MCF 10A (cell line): ENCODE measurements around the gene FGD2. TPM values are rescaled to one million over a fixed set of nuclear protein-coding genes. Genes with fewer than 3 reads are reported as not detected.

Experiments used
- BruUV-seq: library from RNA; stranded (reverse); fragments of 400-500 nt; replicated peaks from 2 replicates; lab custom pipeline; 2021; lab: Mats Ljungman, UMichigan
- CTCF ChIA-PET: fragments of 300-600 bp; sonication (Branson Sonifier 250); formaldehyde crosslinking; extraction: SDS; loops from one replicate; lab custom pipeline; 2021; ENCODE audit warnings: antibody characterized with exemption, inconsistent platforms; lab: Yijun Ruan, JAX
- POLR2A ChIA-PET: fragments of 300-600, 350-650 bp; sonication (Branson Sonifier 250); formaldehyde crosslinking; extraction: SDS; loops from one replicate; lab custom pipeline; 2020; ENCODE audit warnings: antibody characterized with exemption, inconsistent platforms; lab: Yijun Ruan, JAX
- DNase-seq: peaks from one replicate; pipeline ENCODE4 v3.0.0-alpha.2; 2018; ENCODE audit not compliant: unreplicated experiment
- H3K27ac Mint-ChIP-seq: one replicate; pipeline ENCODE4 v1.8.0; 2022; ENCODE audit warnings: mild to moderate bottlenecking, low read depth, mixed read lengths; ENCODE audit not compliant: unreplicated experiment
- H3K27me3 Mint-ChIP-seq: one replicate; pipeline ENCODE4 v1.8.0; 2022; ENCODE audit warnings: mixed read lengths; ENCODE audit not compliant: insufficient read depth, unreplicated experiment
- H3K36me3 Mint-ChIP-seq: one replicate; pipeline ENCODE4 v1.8.0; 2022; ENCODE audit warnings: mild to moderate bottlenecking, moderate library complexity, mixed read lengths; ENCODE audit not compliant: insufficient read depth, unreplicated experiment
- H3K4me1 Mint-ChIP-seq: one replicate; pipeline ENCODE4 v1.8.0; 2022; ENCODE audit warnings: mixed read lengths; ENCODE audit not compliant: insufficient read depth, unreplicated experiment
- H3K4me3 Mint-ChIP-seq: one replicate; pipeline ENCODE4 v1.8.0; 2022; ENCODE audit warnings: mild to moderate bottlenecking, moderate library complexity, mixed read lengths; ENCODE audit not compliant: unreplicated experiment
- H3K9me3 Mint-ChIP-seq: one replicate; pipeline ENCODE4 v1.8.0; 2022; ENCODE audit warnings: mixed read lengths; ENCODE audit not compliant: unreplicated experiment
- intact Hi-C: fragments of 100-400 bp; cut with micrococcal nuclease; formaldehyde crosslinking; loops from 2 replicates; pipeline ENCODE4 v1.14.1; 2022
- total RNA-seq: library from RNA; stranded (reverse); gene quantifications from 2 replicates; pipeline ENCODE4 v1.2.3, GENCODE V29; 2022
- TF ChIP-seq, protein P1 (sequence below): fragments of 200-600 bp; IDR thresholded peaks from one replicate; pipeline ENCODE4 v1.8.0; 2022; ENCODE audit warnings: antibody characterized with exemption, mild to moderate bottlenecking; ENCODE audit not compliant: unreplicated experiment

The FGD2 gene
- total RNA-seq, 1 experiment from 2014 or later: not detected

DNA sequence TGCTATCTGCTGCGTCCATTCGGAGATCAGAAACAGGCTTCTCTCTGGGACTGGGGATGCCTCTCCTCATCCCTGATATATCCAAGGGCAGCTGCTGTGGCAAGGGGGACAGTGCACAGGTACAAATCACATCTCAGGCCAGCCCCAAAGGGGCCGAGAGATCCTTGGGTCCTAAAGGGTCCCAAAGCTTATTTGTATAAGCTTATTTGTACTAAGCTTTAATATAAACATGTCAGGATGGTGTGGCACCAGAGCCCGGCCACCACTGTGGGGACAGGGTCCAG is 45.3 kb downstream of the FGD2 start:
- Mint-ChIP-seq H3K4me1 (peaks cover 17% of the 10 kb centered on the region), H3K27me3 (no peaks in the 10 kb centered on the region), H3K9me3 (no peaks in the 10 kb centered on the region), H3K27ac (no peak overlapping the region), H3K4me3 (no peak overlapping the region), H3K36me3 (no peaks in the 10 kb centered on the region)
- BruUV-seq: no TSS peak
- POLR2A ChIA-PET: interaction anchor here (0.7 to 3.1 kb wide), 4 partner anchors 27 to 121 kb away, joined by 3 to 37 read pairs (median 8); no protein-coding TSS in a partner anchor
- CTCF ChIA-PET: interaction anchor here (0.6 to 19.6 kb wide), 24 partner anchors 8 to 294 kb away, joined by 3 to 314 read pairs (median 4); partner anchors contain the start of genes C6orf89 and PIM1
- no peak for DNase-seq
- intact Hi-C loops: loop anchor here (1.0 kb wide), 3 partner anchors 32 to 160 kb away; no protein-coding TSS in a partner anchor
- TF ChIP-seq, protein P1, sequence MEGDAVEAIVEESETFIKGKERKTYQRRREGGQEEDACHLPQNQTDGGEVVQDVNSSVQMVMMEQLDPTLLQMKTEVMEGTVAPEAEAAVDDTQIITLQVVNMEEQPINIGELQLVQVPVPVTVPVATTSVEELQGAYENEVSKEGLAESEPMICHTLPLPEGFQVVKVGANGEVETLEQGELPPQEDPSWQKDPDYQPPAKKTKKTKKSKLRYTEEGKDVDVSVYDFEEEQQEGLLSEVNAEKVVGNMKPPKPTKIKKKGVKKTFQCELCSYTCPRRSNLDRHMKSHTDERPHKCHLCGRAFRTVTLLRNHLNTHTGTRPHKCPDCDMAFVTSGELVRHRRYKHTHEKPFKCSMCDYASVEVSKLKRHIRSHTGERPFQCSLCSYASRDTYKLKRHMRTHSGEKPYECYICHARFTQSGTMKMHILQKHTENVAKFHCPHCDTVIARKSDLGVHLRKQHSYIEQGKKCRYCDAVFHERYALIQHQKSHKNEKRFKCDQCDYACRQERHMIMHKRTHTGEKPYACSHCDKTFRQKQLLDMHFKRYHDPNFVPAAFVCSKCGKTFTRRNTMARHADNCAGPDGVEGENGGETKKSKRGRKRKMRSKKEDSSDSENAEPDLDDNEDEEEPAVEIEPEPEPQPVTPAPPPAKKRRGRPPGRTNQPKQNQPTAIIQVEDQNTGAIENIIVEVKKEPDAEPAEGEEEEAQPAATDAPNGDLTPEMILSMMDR: no peak

DNA sequence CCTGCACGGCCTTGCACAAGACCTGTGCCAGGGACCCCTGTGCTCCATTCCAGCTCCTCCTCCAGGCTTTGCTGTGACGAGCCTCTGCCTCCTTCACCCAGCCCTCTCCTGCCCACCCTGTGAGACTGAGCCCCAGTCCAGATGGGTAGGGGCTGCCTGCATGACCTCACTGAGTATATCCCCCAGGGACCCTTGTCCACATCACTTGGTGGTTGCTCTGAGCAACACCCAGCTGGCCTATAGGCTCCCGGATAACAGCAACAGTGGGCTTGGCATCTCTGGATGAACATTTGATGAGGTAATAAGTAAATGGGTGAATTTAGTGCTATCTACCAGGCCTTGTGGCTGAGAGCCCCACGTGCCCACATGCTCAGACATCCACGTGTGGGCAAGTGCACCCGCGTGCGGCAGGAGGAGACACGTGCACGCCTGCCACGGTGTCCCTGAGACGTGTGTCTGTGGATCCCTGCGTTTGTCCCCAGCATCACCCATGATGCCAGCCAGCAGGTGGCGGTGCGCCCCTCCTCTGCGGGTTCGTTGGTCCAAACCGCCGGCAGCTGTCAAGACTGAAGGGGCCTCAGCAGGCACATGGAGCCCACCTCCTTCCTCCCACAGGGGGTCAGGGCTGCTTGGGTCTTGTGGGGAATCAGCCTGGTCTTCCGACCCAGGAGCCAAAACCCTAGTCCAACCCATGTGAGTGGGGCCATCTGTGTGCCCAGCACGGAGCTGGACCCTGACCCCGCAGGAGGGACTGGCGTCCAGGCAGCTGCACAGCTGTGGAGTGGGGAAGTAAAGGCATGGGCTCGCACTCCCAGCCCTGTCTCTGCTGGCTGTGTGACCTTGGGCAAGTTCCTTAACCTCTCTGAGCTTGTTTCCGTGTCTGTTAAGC is 45.9 kb downstream of the FGD2 start:
- peak; percentile 75 for DNase-seq
- H3K27ac Mint-ChIP-seq: no peak overlapping the region
- TF ChIP-seq, protein P1: peak; percentile 86
- peaks cover 17% of the 10 kb centered on the region for H3K4me1 Mint-ChIP-seq
- CTCF ChIA-PET: interaction anchor here (0.6 to 19.6 kb wide), 32 partner anchors 10 to 288 kb away, joined by 3 to 314 read pairs (median 4); partner anchors contain the start of genes C6orf89 and PIM1
- no peaks in the 10 kb centered on the region for H3K27me3 Mint-ChIP-seq
- BruUV-seq: no TSS peak
- H3K9me3 Mint-ChIP-seq: no peaks in the 10 kb centered on the region
- H3K4me3 Mint-ChIP-seq: no peak overlapping the region
- POLR2A ChIA-PET: interaction anchor here (1.1 to 3.1 kb wide), 4 partner anchors 32 to 120 kb away, joined by 5 to 37 read pairs (median 8); no protein-coding TSS in a partner anchor
- intact Hi-C loops: loop anchor here (1.0 kb wide), 3 partner anchors 33 to 159 kb away; no protein-coding TSS in a partner anchor
- H3K36me3 Mint-ChIP-seq: no peaks in the 10 kb centered on the region

DNA sequence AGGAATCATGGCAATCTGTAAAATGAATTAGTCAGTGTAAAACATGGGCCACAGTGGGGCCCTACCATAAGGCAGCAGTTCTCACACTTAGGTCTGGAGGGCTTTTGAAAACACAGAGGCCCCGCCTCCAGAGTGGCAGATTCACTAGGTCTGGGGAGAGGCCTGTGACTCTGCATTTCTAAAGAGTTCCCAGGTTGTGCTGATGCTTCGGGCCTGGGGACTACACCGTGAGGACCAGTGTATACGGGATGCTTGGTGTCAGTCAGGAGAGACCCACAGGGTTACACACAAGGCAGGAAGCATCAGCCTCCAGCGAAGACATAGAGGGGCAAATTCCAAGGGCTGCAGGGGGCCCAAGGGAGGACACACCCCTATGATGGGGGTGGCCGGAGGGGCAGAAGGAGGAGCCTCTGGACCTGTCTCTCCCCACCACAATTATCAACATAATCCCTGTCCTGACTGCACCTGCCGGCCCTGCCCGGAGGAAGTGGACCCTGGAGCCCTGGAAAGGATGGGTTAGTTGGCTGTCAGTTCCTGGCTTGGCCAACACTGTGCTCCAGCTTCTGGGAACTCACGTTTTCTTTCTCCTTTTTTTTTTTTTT is 46.7 kb downstream of the FGD2 start:
- POLR2A ChIA-PET: interaction anchor here (0.5 to 3.1 kb wide), 5 partner anchors 33 to 376 kb away, joined by 3 to 37 read pairs (median 7); no protein-coding TSS in a partner anchor
- no peak overlapping the region for H3K4me3 Mint-ChIP-seq
- DNase-seq: no peak
- peaks cover 22% of the 10 kb centered on the region for H3K4me1 Mint-ChIP-seq
- BruUV-seq: no TSS peak
- no peaks in the 10 kb centered on the region for H3K36me3 Mint-ChIP-seq
- TF ChIP-seq, protein P1: no peak
- H3K27me3 Mint-ChIP-seq: no peaks in the 10 kb centered on the region
- no peak overlapping the region for H3K27ac Mint-ChIP-seq
- CTCF ChIA-PET: interaction anchor here (0.6 to 19.6 kb wide), 18 partner anchors 14 to 300 kb away, joined by 3 to 314 read pairs (median 4); partner anchors contain the start of genes C6orf89 and PIM1
- intact Hi-C loops: no loop called here
- H3K9me3 Mint-ChIP-seq: no peaks in the 10 kb centered on the region

GRCh38 chr6:37053683-37054082 is 48.2 kb downstream of the FGD2 start:
- ChIA-PET POLR2A (interaction anchor here (2.1 kb wide), 1 partner anchor 118 kb away, joined by 7 read pairs; no protein-coding TSS in a partner anchor), CTCF (interaction anchor here (0.5 to 19.6 kb wide), 3 partner anchors 29 to 344 kb away, joined by 4 to 314 read pairs (median 249); partner anchors contain the start of gene PIM1)
- no TSS peak for BruUV-seq
- H3K9me3 Mint-ChIP-seq: no peaks in the 10 kb centered on the region
- H3K27ac Mint-ChIP-seq: no peak overlapping the region
- H3K4me3 Mint-ChIP-seq: no peak overlapping the region
- TF ChIP-seq, protein P1: no peak
- H3K27me3 Mint-ChIP-seq: no peaks in the 10 kb centered on the region
- no peak for DNase-seq
- no peaks in the 10 kb centered on the region for H3K36me3 Mint-ChIP-seq
- H3K4me1 Mint-ChIP-seq: peaks cover 31% of the 10 kb centered on the region
- intact Hi-C loops: no loop called here
